Nephron progenitor cell (in vitro differentiated cells): ENCODE data around the gene CATSPERD.
A peak's percentile ranks its signal among the peaks of the same experiment; 100 is the strongest.

ENCODE experiments used
- DNase-seq: peaks from one replicate; pipeline ENCODE4 v3.0.0; 2021
- H3K27ac Mint-ChIP-seq: 2 replicates; pipeline ENCODE4 v1.8.0; 2021; ENCODE audit warnings: mild to moderate bottlenecking, moderate library complexity, mixed read lengths
- H3K27me3 Mint-ChIP-seq: 2 replicates; pipeline ENCODE4 v1.8.0; 2021; ENCODE audit warnings: mild to moderate bottlenecking, low read depth, mixed read lengths; ENCODE audit not compliant: poor library complexity
- H3K36me3 Mint-ChIP-seq: 2 replicates; pipeline ENCODE4 v1.8.0; 2021; ENCODE audit warnings: low read depth, mixed read lengths
- H3K4me1 Mint-ChIP-seq: 2 replicates; pipeline ENCODE4 v1.8.0; 2021; ENCODE audit warnings: mixed read lengths
- H3K4me3 Mint-ChIP-seq: 2 replicates; pipeline ENCODE4 v1.8.0; 2021; ENCODE audit warnings: mild to moderate bottlenecking, moderate library complexity, mixed read lengths
- H3K9me3 Mint-ChIP-seq: 2 replicates; pipeline ENCODE4 v1.8.0; 2021; ENCODE audit warnings: mild to moderate bottlenecking, moderate library complexity, mixed read lengths
- CTCF ChIP-seq: fragments of 200-600 bp; sonication (generic); IDR thresholded peaks from 2 replicates; pipeline ENCODE4 v1.5.0; 2021; ENCODE audit warnings: antibody characterized with exemption

Gene CATSPERD

GRCh38 chr19:5711713-5712161 lies 8.7 kb upstream of the CATSPERD start:
- TF ChIP-seq CTCF = no peak
- Mint-ChIP-seq H3K9me3 (no peaks in the 10 kb centered on the region), H3K36me3 (peaks cover 23% of the 10 kb centered on the region), H3K27ac (no peak overlapping the region), H3K4me3 (no peak overlapping the region), H3K4me1 (no peaks in the 10 kb centered on the region), H3K27me3 (peaks cover 3% of the 10 kb centered on the region)
- DNase-seq = no peak

GRCh38 chr19:5713228-5713627 lies 7.2 kb upstream of the CATSPERD start:
- H3K9me3 Mint-ChIP-seq = no peaks in the 10 kb centered on the region
- DNase-seq = no peak

GRCh38 chr19:5714816-5715215 lies 5.6 kb upstream of the CATSPERD start:
- H3K4me1 Mint-ChIP-seq = peaks cover 24% of the 10 kb centered on the region
- DNase-seq = no peak
- H3K9me3 Mint-ChIP-seq = no peaks in the 10 kb centered on the region
- H3K36me3 Mint-ChIP-seq = peaks cover 33% of the 10 kb centered on the region
- no peak for TF ChIP-seq CTCF
- H3K27ac Mint-ChIP-seq = no peak overlapping the region
- H3K27me3 Mint-ChIP-seq = no peaks in the 10 kb centered on the region
- H3K4me3 Mint-ChIP-seq = no peak overlapping the region

More at GRCh38 chr19:5713228-5713627, 7.2 kb upstream of the CATSPERD start:
- peaks cover 13% of the 10 kb centered on the region for H3K4me1 Mint-ChIP-seq
- no peak overlapping the region for H3K4me3 Mint-ChIP-seq
- TF ChIP-seq CTCF = no peak
- H3K27ac Mint-ChIP-seq = no peak overlapping the region
- H3K36me3 Mint-ChIP-seq = peaks cover 33% of the 10 kb centered on the region
- peaks cover 3% of the 10 kb centered on the region for H3K27me3 Mint-ChIP-seq

- Mint-ChIP-seq H3K36me3 (peaks cover 29% of the 10 kb centered on the region), H3K4me3 (peak overlapping the region; percentile 95), H3K27me3 (no peaks in the 10 kb centered on the region), H3K4me1 (peaks cover 24% of the 10 kb centered on the region), H3K9me3 (no peaks in the 10 kb centered on the region), H3K27ac (peak overlapping the region; percentile 85)
- TF ChIP-seq CTCF = no peak
- DNase-seq = no peak
Observed at GRCh38 chr19:5717215-5717935, 3.1 kb upstream of the CATSPERD start.

GRCh38 chr19:5718037-5718578 lies 2.3 kb upstream of the CATSPERD start:
- Mint-ChIP-seq H3K4me1 (peaks cover 24% of the 10 kb centered on the region), H3K27ac (peak overlapping the region; percentile 89), H3K4me3 (peak overlapping the region; percentile 95), H3K9me3 (no peaks in the 10 kb centered on the region), H3K36me3 (peaks cover 27% of the 10 kb centered on the region), H3K27me3 (no peaks in the 10 kb centered on the region)
- no peak for DNase-seq
- no peak for TF ChIP-seq CTCF
